WTC11 (cell line): ENCODE data around the gene PPP1R37. TPM values are rescaled to one million over a fixed set of nuclear protein-coding genes. Genes with fewer than 3 reads are reported as not detected.

ENCODE experiments used
- ATAC-seq: fragments of 200-7000 bp; cut with Tn5 transposase; 2 replicates; pipeline ENCODE4 v1.10.0; 2021; ENCODE audit warnings: mild to moderate bottlenecking, moderate library complexity
- CTCF ChIA-PET: fragments of 300-600 bp; sonication (Branson Sonifier 250); formaldehyde crosslinking; loops from one replicate; lab custom pipeline; 2021; ENCODE audit warnings: antibody characterized with exemption; lab: Charles Lee
- POLR2A ChIA-PET: fragments of 350-600 bp; sonication (Branson Sonifier 250); formaldehyde crosslinking; loops from one replicate; lab custom pipeline; 2021; ENCODE audit warnings: antibody characterized with exemption; lab: Charles Lee
- DNase-seq: peaks from one replicate; pipeline ENCODE4 v3.0.0; 2021; ENCODE audit warnings: low spot score
- H3K27ac Mint-ChIP-seq: 2 replicates; pipeline ENCODE4 v1.8.0; 2021; ENCODE audit warnings: mixed read lengths
- H3K27me3 Mint-ChIP-seq: 2 replicates; pipeline ENCODE4 v1.8.0; 2021; ENCODE audit warnings: low read depth, mild to moderate bottlenecking, moderate library complexity, mixed read lengths
- H3K36me3 Mint-ChIP-seq: 2 replicates; pipeline ENCODE4 v1.8.0; 2021; ENCODE audit warnings: mixed read lengths
- H3K4me1 Mint-ChIP-seq: 2 replicates; pipeline ENCODE4 v1.8.0; 2022; ENCODE audit warnings: mixed read lengths
- H3K4me3 Mint-ChIP-seq: 2 replicates; pipeline ENCODE4 v1.8.0; 2021; ENCODE audit warnings: mild to moderate bottlenecking, moderate library complexity, mixed read lengths
- H3K9me3 Mint-ChIP-seq: 2 replicates; pipeline ENCODE4 v1.8.0; 2021; ENCODE audit warnings: mixed read lengths
- ATF1 ChIP-seq: sonication (generic); formaldehyde crosslinking; IDR thresholded peaks from 2 replicates; pipeline ENCODE4 v1.8.1; 2023; ENCODE audit warnings: mild to moderate bottlenecking, moderate library complexity, missing genetic modification reagents
- CREB1 ChIP-seq: sonication (generic); formaldehyde crosslinking; IDR thresholded peaks from 2 replicates; pipeline ENCODE4 v1.8.0; 2023; ENCODE audit warnings: mild to moderate bottlenecking, missing genetic modification reagents
- FOXK1 ChIP-seq: sonication (generic); formaldehyde crosslinking; IDR thresholded peaks from 2 replicates; pipeline ENCODE4 v1.8.0; 2022; ENCODE audit warnings: mild to moderate bottlenecking, moderate library complexity, missing genetic modification reagents
- GRHL2 ChIP-seq: fragments of 250-450 bp; sonication (Bioruptor Pico); IDR thresholded peaks from 2 replicates; pipeline ENCODE4 v1.8.0; 2022; ENCODE audit warnings: mild to moderate bottlenecking, moderate library complexity; ENCODE audit not compliant: insufficient replicate concordance, severe bottlenecking
- JUN ChIP-seq: sonication (generic); formaldehyde crosslinking; IDR thresholded peaks from 2 replicates; pipeline ENCODE4 v1.8.0; 2023; ENCODE audit warnings: mild to moderate bottlenecking, missing genetic modification reagents
- KAT7 ChIP-seq: sonication (generic); formaldehyde crosslinking; IDR thresholded peaks from 2 replicates; pipeline ENCODE4 v1.8.1; 2023; ENCODE audit warnings: missing genetic modification reagents, mild to moderate bottlenecking, borderline replicate concordance
- NFE2L1 ChIP-seq: sonication (generic); formaldehyde crosslinking; IDR thresholded peaks from 2 replicates; pipeline ENCODE4 v1.8.1; 2023; ENCODE audit warnings: missing genetic modification reagents
- NR2C2 ChIP-seq: sonication (generic); formaldehyde crosslinking; IDR thresholded peaks from 2 replicates; pipeline ENCODE4 v1.8.0; 2022; ENCODE audit warnings: mild to moderate bottlenecking, missing genetic modification reagents
- RORB ChIP-seq: fragments of 250-450 bp; sonication (Bioruptor Pico); IDR thresholded peaks from 2 replicates; pipeline ENCODE4 v1.9.0; 2021; ENCODE audit warnings: mild to moderate bottlenecking
- TCF7 ChIP-seq: sonication (generic); formaldehyde crosslinking; IDR thresholded peaks from 2 replicates; pipeline ENCODE4 v1.8.0; 2022; ENCODE audit warnings: mild to moderate bottlenecking, low read depth, missing genetic modification reagents, moderate library complexity
- TEAD1 ChIP-seq: sonication (generic); formaldehyde crosslinking; IDR thresholded peaks from 2 replicates; pipeline ENCODE4 v1.8.0; 2022; ENCODE audit warnings: mild to moderate bottlenecking, missing genetic modification reagents
- ZNF232 ChIP-seq: sonication (generic); formaldehyde crosslinking; IDR thresholded peaks from 2 replicates; pipeline ENCODE4 v1.8.0; 2022; ENCODE audit warnings: mild to moderate bottlenecking, missing genetic modification reagents
- total RNA-seq: library from RNA; stranded (reverse); gene quantifications from 3 replicates; pipeline ENCODE4 v1.2.3, GENCODE V29; 2021
- TF ChIP-seq, protein P1 (sequence below): sonication (generic); formaldehyde crosslinking; conservative IDR thresholded peaks from 2 replicates; pipeline ENCODE4 v1.8.1; 2023; ENCODE audit warnings: mild to moderate bottlenecking, low read depth, missing genetic modification reagents, moderate library complexity
- TF ChIP-seq, protein P2 (sequence below): sonication (generic); formaldehyde crosslinking; conservative IDR thresholded peaks from 2 replicates; pipeline ENCODE4 v1.8.1; 2022; ENCODE audit warnings: mild to moderate bottlenecking, missing genetic modification reagents
- TF ChIP-seq, protein P3 (sequence below): sonication (generic); formaldehyde crosslinking; IDR thresholded peaks from 2 replicates; pipeline ENCODE4 v1.8.1; 2022; ENCODE audit warnings: missing genetic modification reagents, borderline replicate concordance
- TF ChIP-seq, protein P4 (sequence below): fragments of 250-450 bp; sonication (Bioruptor Pico); IDR thresholded peaks from 2 replicates; pipeline ENCODE4 v1.9.0; 2021; ENCODE audit warnings: mild to moderate bottlenecking, borderline replicate concordance
- TF ChIP-seq, protein P5 (sequence below): sonication (generic); formaldehyde crosslinking; IDR thresholded peaks from 2 replicates; pipeline ENCODE4 v1.8.1; 2023; ENCODE audit warnings: mild to moderate bottlenecking, missing genetic modification reagents, moderate library complexity
- TF ChIP-seq, protein P6 (sequence below): sonication (generic); formaldehyde crosslinking; IDR thresholded peaks from 2 replicates; pipeline ENCODE4 v1.8.1; 2023; ENCODE audit warnings: mild to moderate bottlenecking, missing genetic modification reagents, moderate library complexity
- TF ChIP-seq, protein P7 (sequence below): sonication (generic); formaldehyde crosslinking; IDR thresholded peaks from 2 replicates; pipeline ENCODE4 v1.8.0; 2022; ENCODE audit warnings: missing genetic modification reagents

Gene PPP1R37
- total RNA-seq, 1 experiment from 2014 or later: 35.4 TPM

DNA sequence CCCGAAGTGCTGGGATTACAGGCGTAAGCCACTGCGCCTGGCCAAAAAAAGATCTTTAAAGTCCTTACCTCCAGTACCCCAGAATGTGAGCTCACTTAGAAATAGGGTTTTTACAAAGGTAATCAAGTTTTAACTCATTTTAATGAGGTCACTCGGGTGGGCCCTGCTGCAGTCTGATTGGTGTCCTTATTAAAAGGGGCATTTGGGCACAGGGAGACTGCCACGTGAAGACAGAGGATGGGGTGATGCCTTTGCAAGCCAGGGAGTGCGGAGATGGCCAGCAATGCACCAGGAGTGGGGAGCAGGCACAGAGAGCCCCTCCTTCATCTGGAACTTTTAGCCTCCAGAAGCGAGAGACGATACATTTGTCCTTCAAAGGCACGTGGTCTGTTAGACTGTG, 56.1 kb downstream of the PPP1R37 start (continued):
- TF ChIP-seq, protein P1, sequence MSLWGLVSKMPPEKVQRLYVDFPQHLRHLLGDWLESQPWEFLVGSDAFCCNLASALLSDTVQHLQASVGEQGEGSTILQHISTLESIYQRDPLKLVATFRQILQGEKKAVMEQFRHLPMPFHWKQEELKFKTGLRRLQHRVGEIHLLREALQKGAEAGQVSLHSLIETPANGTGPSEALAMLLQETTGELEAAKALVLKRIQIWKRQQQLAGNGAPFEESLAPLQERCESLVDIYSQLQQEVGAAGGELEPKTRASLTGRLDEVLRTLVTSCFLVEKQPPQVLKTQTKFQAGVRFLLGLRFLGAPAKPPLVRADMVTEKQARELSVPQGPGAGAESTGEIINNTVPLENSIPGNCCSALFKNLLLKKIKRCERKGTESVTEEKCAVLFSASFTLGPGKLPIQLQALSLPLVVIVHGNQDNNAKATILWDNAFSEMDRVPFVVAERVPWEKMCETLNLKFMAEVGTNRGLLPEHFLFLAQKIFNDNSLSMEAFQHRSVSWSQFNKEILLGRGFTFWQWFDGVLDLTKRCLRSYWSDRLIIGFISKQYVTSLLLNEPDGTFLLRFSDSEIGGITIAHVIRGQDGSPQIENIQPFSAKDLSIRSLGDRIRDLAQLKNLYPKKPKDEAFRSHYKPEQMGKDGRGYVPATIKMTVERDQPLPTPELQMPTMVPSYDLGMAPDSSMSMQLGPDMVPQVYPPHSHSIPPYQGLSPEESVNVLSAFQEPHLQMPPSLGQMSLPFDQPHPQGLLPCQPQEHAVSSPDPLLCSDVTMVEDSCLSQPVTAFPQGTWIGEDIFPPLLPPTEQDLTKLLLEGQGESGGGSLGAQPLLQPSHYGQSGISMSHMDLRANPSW (CRISPR knock-in tag): no peak
- no peak for TF ChIP-seq TCF7 (CRISPR knock-in tag)
- no peak for TF ChIP-seq KAT7 (CRISPR knock-in tag)
- no peak for TF ChIP-seq TEAD1 (CRISPR knock-in tag)
- TF ChIP-seq, protein P2, sequence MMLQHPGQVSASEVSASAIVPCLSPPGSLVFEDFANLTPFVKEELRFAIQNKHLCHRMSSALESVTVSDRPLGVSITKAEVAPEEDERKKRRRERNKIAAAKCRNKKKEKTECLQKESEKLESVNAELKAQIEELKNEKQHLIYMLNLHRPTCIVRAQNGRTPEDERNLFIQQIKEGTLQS (CRISPR knock-in tag): no peak
- TF ChIP-seq, protein P3, sequence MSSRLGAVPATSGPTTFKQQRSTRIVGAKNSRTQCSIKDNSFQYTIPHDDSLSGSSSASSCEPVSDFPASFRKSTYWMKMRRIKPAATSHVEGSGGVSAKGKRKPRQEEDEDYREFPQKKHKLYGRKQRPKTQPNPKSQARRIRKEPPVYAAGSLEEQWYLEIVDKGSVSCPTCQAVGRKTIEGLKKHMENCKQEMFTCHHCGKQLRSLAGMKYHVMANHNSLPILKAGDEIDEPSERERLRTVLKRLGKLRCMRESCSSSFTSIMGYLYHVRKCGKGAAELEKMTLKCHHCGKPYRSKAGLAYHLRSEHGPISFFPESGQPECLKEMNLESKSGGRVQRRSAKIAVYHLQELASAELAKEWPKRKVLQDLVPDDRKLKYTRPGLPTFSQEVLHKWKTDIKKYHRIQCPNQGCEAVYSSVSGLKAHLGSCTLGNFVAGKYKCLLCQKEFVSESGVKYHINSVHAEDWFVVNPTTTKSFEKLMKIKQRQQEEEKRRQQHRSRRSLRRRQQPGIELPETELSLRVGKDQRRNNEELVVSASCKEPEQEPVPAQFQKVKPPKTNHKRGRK (CRISPR knock-in tag): no peak

DNA sequence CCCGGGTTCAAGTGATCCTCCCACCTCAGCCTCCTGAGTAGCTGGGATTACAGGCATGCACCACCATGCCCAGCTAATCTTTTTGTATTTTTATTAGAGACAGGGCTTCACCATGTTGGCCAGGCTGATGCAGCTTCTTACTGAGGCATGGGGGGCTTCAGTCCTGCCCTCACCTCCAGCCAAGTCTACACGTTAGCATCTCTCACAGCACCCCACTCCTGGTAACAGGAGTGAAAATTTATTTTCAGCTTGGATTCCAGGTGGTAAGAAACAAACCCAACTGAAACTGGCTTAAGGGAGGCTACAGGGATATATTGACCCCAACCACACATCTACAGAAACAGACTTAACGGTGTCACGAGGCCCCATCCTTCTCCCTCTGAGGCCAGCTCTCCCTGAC, 57.2 kb downstream of the PPP1R37 start:
- CTCF ChIA-PET: interaction anchor here (2.3 to 4.8 kb wide), 3 partner anchors 10 to 59 kb away, joined by 9 to 19 read pairs (median 18); partner anchors contain the start of genes NKPD1 and PPP1R37
- DNase-seq: no peak
- TF ChIP-seq CREB1 (CRISPR knock-in tag) (no peak), FOXK1 (CRISPR knock-in tag) (no peak), JUN (CRISPR knock-in tag) (no peak), NFE2L1 (CRISPR knock-in tag) (no peak), RORB (CRISPR knock-in tag) (no peak), ZNF232 (CRISPR knock-in tag) (no peak), GRHL2 (CRISPR knock-in tag) (no peak), ATF1 (CRISPR knock-in tag) (no peak), NR2C2 (CRISPR knock-in tag) (no peak)
- TF ChIP-seq, protein P4, sequence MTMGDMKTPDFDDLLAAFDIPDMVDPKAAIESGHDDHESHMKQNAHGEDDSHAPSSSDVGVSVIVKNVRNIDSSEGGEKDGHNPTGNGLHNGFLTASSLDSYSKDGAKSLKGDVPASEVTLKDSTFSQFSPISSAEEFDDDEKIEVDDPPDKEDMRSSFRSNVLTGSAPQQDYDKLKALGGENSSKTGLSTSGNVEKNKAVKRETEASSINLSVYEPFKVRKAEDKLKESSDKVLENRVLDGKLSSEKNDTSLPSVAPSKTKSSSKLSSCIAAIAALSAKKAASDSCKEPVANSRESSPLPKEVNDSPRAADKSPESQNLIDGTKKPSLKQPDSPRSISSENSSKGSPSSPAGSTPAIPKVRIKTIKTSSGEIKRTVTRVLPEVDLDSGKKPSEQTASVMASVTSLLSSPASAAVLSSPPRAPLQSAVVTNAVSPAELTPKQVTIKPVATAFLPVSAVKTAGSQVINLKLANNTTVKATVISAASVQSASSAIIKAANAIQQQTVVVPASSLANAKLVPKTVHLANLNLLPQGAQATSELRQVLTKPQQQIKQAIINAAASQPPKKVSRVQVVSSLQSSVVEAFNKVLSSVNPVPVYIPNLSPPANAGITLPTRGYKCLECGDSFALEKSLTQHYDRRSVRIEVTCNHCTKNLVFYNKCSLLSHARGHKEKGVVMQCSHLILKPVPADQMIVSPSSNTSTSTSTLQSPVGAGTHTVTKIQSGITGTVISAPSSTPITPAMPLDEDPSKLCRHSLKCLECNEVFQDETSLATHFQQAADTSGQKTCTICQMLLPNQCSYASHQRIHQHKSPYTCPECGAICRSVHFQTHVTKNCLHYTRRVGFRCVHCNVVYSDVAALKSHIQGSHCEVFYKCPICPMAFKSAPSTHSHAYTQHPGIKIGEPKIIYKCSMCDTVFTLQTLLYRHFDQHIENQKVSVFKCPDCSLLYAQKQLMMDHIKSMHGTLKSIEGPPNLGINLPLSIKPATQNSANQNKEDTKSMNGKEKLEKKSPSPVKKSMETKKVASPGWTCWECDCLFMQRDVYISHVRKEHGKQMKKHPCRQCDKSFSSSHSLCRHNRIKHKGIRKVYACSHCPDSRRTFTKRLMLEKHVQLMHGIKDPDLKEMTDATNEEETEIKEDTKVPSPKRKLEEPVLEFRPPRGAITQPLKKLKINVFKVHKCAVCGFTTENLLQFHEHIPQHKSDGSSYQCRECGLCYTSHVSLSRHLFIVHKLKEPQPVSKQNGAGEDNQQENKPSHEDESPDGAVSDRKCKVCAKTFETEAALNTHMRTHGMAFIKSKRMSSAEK: no peak
- TF ChIP-seq, protein P5, sequence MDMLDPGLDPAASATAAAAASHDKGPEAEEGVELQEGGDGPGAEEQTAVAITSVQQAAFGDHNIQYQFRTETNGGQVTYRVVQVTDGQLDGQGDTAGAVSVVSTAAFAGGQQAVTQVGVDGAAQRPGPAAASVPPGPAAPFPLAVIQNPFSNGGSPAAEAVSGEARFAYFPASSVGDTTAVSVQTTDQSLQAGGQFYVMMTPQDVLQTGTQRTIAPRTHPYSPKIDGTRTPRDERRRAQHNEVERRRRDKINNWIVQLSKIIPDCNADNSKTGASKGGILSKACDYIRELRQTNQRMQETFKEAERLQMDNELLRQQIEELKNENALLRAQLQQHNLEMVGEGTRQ: no peak
- TF ChIP-seq, protein P6, sequence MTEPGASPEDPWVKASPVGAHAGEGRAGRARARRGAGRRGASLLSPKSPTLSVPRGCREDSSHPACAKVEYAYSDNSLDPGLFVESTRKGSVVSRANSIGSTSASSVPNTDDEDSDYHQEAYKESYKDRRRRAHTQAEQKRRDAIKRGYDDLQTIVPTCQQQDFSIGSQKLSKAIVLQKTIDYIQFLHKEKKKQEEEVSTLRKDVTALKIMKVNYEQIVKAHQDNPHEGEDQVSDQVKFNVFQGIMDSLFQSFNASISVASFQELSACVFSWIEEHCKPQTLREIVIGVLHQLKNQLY (CRISPR knock-in tag): no peak
- TF ChIP-seq, protein P7, sequence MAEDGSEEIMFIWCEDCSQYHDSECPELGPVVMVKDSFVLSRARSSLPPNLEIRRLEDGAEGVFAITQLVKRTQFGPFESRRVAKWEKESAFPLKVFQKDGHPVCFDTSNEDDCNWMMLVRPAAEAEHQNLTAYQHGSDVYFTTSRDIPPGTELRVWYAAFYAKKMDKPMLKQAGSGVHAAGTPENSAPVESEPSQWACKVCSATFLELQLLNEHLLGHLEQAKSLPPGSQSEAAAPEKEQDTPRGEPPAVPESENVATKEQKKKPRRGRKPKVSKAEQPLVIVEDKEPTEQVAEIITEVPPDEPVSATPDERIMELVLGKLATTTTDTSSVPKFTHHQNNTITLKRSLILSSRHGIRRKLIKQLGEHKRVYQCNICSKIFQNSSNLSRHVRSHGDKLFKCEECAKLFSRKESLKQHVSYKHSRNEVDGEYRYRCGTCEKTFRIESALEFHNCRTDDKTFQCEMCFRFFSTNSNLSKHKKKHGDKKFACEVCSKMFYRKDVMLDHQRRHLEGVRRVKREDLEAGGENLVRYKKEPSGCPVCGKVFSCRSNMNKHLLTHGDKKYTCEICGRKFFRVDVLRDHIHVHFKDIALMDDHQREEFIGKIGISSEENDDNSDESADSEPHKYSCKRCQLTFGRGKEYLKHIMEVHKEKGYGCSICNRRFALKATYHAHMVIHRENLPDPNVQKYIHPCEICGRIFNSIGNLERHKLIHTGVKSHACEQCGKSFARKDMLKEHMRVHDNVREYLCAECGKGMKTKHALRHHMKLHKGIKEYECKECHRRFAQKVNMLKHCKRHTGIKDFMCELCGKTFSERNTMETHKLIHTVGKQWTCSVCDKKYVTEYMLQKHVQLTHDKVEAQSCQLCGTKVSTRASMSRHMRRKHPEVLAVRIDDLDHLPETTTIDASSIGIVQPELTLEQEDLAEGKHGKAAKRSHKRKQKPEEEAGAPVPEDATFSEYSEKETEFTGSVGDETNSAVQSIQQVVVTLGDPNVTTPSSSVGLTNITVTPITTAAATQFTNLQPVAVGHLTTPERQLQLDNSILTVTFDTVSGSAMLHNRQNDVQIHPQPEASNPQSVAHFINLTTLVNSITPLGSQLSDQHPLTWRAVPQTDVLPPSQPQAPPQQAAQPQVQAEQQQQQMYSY: no peak
- no peak overlapping the region for H3K27ac Mint-ChIP-seq
- H3K27me3 Mint-ChIP-seq: peaks cover 42% of the 10 kb centered on the region
- H3K4me1 Mint-ChIP-seq: peaks cover 11% of the 10 kb centered on the region
- POLR2A ChIA-PET: no interaction called here
- no peak for ATAC-seq
- H3K4me3 Mint-ChIP-seq: no peak overlapping the region
- H3K36me3 Mint-ChIP-seq: no peaks in the 10 kb centered on the region
- no peaks in the 10 kb centered on the region for H3K9me3 Mint-ChIP-seq
